Right ventricle myocardium superior (tissue), 1 donor: ENCODE measurements around the gene METAP1D. TPM values are rescaled to one million over a fixed set of nuclear protein-coding genes. Genes with fewer than 3 reads are reported as not detected.
"Not testable (repeated sequence)": the region's sequence is repeated elsewhere in the genome, so short reads cannot be mapped to it uniquely, and the experiment has no call there.

Experiments used
- ATAC-seq: fragments of 200-7000 bp; cut with Tn5 transposase; one replicate; pipeline ENCODE4 v1.9.1; 2020; ENCODE audit warnings: mild to moderate bottlenecking; ENCODE audit not compliant: poor library complexity
- DNase-seq: peaks from one replicate; pipeline ENCODE4 v3.0.0-alpha.2; 2020
- intact Hi-C: fragments of 100-400 bp; cut with DNase I; formaldehyde crosslinking; loops from one replicate; pipeline ENCODE4 v1.11.2; 2022
- total RNA-seq: library from RNA; stranded (reverse); fragmentation: NEBNext Ultra II Directional; extraction: Animal tissue kit (Norgen Biotek cat#: 25700); gene quantifications from one replicate; pipeline ENCODE4 v1.2.1, GENCODE V29; 2021
- donor health status: DM: no; HTN: yes; CAD: no; lungs with severe emphysema.

The METAP1D gene
- total RNA-seq, 1 donor from 2014 or later = 6.9 TPM

DNA sequence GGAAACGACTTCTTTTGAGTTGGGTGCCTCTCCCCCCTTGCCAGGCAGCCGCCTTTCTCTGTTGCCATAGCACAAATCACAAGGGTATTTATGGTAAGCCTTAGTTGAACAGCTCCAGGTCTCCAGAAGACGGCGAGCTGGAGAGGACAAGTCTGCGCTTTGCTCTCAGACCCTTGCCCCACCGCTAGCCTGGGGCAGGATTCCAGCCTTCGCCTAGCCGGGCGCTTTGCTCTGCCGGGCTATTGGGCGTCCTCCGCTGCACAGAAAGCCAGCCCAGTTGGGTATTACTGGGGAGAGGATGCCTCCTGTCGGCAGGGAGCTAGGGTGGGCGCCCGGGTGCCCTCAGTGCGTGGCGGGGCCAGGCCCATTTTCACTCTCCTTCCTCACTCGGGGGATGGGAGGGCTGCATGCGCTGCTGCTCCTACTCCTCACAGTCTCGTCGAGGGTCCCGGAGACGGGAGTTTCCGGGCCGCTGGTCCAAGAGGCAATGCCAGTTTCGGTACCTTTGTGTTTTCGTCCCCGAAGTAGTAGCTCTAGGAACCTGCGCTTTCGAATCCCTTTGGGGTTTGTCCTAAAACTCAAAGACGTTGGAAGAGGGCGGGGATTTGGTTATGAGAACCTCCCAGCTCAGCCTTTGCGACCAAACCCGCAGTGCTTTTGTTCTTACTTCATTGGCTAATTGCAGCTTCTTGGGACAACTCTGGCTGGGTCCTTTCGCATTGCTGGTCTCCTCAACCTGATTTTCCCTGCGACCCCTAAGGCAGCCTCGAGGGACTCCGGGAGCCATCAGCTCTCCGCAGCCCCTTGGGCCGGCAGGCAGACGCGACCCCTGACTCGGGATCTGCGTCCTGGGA lies 106.6 kb downstream of the METAP1D start:
- intact Hi-C loops = loop anchor here (10.0 kb wide), 2 partner anchors 292 to 512 kb away; no protein-coding TSS in a partner anchor
- peak; percentile 47 for DNase-seq
- no peak for ATAC-seq

DNA sequence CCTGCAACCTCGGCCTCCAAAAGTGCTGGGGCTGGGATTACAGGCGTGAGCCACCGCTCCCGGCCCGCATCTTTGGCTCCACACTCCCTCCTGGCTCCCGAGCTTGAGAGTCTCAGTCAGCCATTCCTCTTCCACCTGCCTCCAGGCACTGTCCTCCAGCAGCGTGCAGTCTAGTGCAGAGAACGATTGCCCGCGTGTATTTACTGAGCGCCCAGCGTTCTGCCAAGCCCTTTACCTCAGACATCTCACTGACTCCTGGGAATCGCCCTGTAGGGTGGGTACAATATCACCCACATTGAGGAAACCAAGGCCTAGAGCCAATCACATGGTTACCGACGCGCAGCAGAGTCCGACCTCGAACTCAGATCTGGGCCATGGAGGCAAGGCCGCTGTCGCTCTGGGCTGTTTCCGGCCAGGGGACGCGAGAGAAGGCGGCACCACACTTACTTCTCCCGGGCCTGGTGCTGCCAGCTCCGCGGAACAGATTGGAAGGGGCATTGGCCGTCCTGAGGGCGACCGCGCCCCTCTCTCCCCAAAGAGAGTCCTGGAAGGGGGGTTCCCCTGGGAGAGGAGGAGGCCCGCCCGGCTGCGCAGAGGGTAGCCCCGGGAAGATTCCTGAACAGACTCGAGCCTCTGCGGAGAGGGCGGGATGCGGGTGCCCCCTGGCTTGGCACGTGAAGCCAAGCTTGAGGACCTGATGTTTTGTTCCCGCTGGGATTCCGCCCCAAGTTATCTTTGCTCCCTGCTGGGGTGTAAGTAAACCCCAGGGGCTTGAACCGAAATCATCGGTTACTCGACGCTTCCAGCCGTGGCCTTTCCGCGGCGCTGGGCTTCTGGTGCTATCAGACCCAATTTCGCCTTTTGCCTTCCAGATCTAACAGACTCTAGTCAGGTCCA lies 108.2 kb downstream of the METAP1D start:
- DNase-seq = no peak
- intact Hi-C loops = loop anchor here (10.0 kb wide), 2 partner anchors 293 to 513 kb away; no protein-coding TSS in a partner anchor
- ATAC-seq = no peak

DNA sequence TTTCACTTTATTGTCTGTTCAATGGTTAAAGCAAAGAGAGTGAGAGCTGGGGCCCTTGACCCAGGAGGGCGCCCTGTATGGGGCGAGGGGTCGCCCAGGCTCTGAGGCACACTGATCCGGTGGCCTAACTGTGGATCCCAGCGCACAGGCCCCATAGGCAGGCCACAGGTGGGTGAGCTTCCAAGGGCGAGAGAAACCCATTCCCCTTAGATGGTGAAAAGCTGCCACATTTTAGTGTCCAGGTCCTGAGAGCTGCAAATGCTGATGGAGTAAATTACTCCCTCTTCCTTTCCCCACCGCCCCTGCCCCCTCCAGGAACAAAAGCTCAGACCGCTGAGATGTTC lies 108.8 kb downstream of the METAP1D start:
- no peak for ATAC-seq
- intact Hi-C loops = loop anchor here (10.0 kb wide), 2 partner anchors 294 to 514 kb away; no protein-coding TSS in a partner anchor
- no peak for DNase-seq

DNA sequence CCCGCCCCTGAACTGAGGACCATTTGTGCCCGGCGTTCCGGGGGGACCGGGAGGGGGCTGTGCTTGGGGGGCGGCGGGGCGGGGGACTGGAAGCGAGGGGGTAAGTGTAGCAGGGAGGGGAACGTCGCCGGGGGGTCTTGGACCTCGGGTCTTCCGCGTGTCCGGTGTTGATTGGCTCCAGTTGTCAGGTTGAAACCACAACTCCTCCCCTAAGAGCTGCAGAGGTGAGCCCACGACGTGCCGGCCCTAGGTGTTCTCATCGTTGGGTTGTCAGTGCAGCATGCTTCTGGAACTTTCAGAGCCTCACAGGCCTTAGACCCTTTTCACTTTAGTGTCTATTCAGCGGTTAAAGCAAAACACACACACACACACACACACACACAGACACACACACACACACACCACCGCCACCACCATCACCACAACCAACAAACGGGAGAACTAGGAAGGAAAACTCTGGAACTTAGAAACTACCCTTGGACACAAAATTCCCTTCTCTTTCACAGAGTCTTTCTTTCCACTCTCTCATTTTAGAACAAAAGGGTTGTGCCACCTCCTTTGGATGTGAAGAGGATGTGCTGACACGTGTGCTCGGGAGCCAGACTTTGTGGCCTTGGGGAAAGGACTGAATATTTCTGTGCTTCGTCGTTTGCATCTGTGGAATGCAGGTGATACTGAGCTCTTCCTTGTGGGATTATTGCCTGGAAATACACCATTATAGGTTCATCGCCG lies 109.7 kb downstream of the METAP1D start:
- DNase-seq (no peak), ATAC-seq (no peak)
- intact Hi-C loops = loop anchor here (10.0 kb wide), 2 partner anchors 295 to 515 kb away; no protein-coding TSS in a partner anchor

DNA sequence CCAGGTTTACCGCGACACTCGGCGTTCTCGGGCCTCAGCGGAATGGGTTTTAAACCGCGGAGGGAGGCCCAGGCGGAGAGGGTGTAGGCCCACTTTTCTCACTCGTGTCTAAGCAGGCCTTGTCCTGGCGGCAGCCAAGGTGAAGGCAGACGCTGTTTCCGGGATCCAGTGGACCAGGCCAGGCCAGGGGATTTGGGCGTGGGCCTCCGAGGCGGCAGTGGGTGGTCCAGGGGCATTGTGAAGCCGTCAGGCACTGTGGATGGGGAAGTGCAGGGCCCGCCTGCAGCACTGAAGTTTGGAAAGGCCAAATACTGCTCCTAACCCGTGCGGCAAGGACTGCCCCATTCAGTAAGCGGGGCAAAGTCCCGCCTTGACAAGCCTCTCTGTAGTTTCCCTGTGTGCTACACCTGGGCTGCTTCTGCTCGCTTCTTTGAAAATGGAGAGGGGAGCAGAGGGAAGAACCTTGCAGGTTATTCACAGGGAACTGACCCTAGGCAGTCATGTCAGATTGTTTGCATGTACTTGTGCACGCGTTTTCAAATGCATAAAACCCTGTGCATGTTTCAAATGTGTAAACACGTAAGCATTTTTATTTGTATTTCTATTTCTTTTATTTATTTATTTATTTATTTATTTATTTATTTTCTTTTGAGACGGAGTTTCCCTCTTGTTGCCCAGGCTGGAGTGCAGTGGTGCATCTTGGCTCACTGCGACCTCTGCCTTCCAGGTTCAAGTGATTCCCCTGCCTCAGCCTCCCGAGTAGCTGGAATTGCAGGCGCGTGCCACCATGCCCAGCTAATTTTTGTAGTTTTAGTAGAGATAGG lies 110.4 kb downstream of the METAP1D start:
- intact Hi-C loops = loop anchor here (10.0 kb wide), 4 partner anchors 295 to 535 kb away; no protein-coding TSS in a partner anchor
- ATAC-seq (no peak), DNase-seq (no peak)

DNA sequence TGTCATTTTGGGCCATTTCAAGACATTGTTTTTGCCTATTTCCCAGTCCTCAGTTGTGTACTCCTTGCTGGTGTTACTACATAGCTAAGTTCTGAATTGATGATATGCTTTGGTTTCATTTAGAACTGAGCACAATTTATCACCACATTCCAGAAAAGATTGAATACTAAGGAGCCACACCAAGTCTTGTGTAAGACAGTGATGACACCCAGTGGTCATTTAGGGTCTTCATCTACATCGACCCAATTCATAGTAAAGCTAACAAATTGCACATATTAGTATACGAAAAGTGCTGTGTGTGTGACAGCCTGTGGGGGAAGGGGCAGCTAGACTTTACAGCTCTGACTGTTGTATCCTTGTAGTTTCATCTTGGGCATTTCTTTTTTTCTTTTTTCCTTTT lies 113.9 kb downstream of the METAP1D start:
- intact Hi-C loops = loop anchor here (10.0 kb wide), 2 partner anchors 409 to 539 kb away; no protein-coding TSS in a partner anchor
- DNase-seq (no peak), ATAC-seq (peak; percentile 49)

DNA sequence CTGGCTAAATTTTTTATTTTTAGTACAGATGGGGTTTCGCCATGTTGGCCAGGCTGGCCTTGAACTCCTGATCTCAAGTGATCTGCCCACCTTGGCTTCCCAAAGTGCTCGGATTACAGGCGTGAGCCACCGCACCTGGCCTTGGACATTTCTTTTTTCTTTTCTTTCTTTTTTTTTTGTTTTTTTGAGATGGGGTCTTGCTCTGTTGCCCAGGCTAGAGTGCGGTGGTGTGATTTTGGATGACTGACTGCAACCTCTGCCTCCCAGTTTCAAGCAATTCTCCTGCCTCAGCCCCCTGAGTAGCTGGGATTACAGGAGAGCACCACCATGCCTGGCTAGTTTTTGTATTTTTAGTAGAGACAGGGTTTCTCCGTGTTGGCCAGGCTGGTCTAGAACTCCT lies 114.4 kb downstream of the METAP1D start:
- intact Hi-C loops = loop anchor here (10.0 kb wide), 2 partner anchors 409 to 539 kb away; no protein-coding TSS in a partner anchor
- not testable (repeated sequence) for ATAC-seq, DNase-seq

DNA sequence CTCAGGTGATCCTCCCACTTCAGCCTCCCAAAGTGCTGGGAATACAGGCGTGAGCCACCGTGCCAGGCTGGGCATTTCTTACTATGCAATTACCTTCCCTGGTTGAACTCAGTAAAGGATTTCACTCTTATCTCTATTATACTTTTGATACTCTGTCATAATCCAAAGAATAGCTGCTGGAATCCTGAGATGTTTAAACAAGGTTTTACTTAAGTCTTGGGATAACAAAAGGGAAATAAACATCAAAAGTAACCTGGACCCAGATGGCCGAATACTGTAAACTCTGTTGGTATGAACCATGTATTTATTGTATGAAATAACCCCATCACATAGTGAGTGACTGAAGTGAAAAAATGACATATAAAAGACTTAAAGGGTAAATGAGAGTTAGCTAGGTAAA lies 114.8 kb downstream of the METAP1D start:
- intact Hi-C loops = loop anchor here (10.0 kb wide), 2 partner anchors 410 to 540 kb away; no protein-coding TSS in a partner anchor
- DNase-seq (no peak), ATAC-seq (no peak)

DNA sequence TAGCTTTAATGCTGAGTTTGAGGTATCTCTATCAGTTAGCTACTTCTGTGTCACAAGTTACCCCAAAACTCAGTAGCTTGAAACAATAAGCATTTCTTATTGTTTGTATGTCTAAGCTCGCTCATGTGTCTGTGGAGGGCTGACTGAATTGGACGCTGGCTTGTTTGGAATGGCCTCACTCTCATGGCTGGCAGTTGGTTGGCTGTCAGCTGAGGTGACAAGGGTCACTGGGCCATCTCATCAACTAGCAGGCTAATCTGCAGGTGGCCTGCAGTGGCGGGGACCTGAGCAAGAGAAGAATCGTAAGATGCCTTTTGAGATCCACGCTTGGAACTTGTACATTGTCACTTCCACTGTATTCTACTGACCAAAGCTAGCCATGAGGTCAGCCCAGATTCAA lies 116.4 kb downstream of the METAP1D start:
- ATAC-seq (no peak), DNase-seq (no peak)
- intact Hi-C loops = loop anchor here (10.0 kb wide), 2 partner anchors 411 to 541 kb away; no protein-coding TSS in a partner anchor

DNA sequence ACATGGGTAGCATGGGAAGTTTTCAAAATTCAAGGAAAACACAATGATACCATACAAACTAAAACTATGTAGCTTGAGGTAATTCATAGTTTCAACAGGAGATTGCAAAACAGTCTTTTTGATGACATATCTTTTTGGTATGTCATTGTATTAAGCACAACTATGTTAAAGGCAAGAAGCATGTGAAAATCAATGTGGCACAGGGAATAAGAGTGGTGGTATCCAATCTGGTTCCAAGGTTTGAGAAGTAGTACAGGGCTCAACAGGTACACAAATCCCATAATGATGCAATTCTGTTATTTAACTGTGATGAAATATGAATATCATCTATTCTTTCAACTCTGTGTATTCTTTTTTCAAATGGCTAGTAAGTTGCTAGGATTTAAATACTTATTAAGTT lies 119.3 kb downstream of the METAP1D start:
- DNase-seq (no peak), ATAC-seq (no peak)
- intact Hi-C loops = loop anchor here (10.0 kb wide), 2 partner anchors 414 to 544 kb away; no protein-coding TSS in a partner anchor

DNA sequence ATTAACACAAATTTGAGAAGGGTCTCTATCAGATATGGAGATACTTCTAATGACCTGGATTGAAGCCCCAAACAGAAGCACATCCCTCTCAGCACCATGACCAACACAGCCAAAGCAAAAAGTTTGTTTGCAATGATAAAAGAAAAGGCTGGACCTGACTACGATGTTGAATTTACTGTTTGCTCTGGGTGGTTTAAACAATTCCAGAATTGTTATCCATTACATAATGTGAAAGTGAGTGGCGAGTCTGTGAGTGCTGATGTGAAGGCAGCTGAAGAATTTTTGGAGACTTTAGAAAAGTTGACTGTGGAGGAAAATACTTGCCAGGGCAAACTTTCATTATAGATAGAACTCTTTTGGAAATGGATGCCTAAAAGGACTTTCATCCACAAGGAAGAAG lies 120.4 kb downstream of the METAP1D start:
- DNase-seq (no peak), ATAC-seq (no peak)
- intact Hi-C loops = no loop called here

DNA sequence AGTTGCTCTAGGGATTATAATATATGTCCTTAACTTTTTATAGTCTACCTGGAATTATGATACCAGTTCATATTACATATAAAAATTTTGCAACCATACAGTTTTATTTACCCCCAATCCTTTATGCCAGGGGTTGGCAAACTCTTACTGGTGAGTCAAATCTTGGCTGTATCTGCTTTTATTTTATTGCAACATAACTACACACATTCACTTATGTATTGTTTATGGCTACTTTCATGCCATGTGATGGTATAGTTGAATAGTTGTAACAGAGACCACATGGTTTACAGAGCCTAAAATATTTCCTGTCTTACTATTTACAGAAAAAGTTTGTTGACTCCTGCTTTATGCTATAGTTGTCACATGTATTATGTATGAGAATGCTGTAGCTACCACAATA lies 128.7 kb downstream of the METAP1D start:
- intact Hi-C loops = no loop called here
- ATAC-seq = no peak

DNA sequence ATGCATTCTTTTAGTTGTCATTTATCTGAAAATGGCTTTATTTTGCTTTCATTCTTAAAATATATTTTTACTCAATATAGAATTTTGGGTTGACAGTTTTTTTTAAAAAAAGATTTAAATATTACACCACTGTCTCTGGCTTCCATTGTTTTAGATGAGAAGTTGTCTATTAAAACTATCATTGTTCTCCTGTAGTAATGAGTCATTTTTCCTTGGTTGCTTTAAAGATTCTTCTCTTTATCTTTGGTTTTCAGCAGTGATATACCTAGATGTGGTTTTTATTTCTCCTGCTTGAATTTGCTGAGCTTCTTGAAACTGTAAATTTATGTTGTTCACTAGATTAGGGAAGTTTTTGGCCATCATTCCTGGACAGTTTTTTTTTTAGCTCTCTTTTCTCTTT lies 129.7 kb downstream of the METAP1D start:
- DNase-seq = no peak
- ATAC-seq = no peak
- intact Hi-C loops = no loop called here

More for the DNA sequence above, 128.7 kb downstream of the METAP1D start:
- DNase-seq = no peak

Other genes starting within 250 kb of the METAP1D start
- gene SLC25A12, start 105.7 kb upstream of the METAP1D start, total RNA-seq = 107 TPM
- gene HAT1, start 77.5 kb upstream of the METAP1D start, total RNA-seq = 31.1 TPM
- gene DLX1, start 85.6 kb downstream of the METAP1D start, total RNA-seq = not detected
- gene DLX2, start 102.9 kb downstream of the METAP1D start, total RNA-seq = not detected